CD4-positive, CD25-positive, alpha-beta regulatory T cell (primary cell): ENCODE results near the gene SLC22A6. TPM values are rescaled to one million over a fixed set of nuclear protein-coding genes. Genes with fewer than 3 reads are reported as not detected.

Experiments
- ATAC-seq, 2 donors: fragments of 150-1000 bp; cut with Tn5 transposase; one replicate each; pipeline ENCODE4 v1.10.0; 2021; ENCODE audit warnings: low read depth in 2 of 2, moderate number of reproducible peaks in 2 of 2, moderate library complexity in 1 of 2
- DNase-seq, 3 donors: peaks; one replicate each; pipeline versions ENCODE4 v3.0.0 to v3.0.0-alpha.2; 2012 to 2022; ENCODE audit warnings: mixed read lengths in 1 of 3
- H3K27ac ChIP-seq: one replicate; pipeline ENCODE4 v1.7.0; 2013; ENCODE audit warnings: mild to moderate bottlenecking, low read length; ENCODE audit not compliant: insufficient read depth, poor library complexity, severe bottlenecking
- H3K27me3 ChIP-seq: one replicate; pipeline ENCODE4 v1.7.0; 2013; ENCODE audit warnings: low read length; ENCODE audit not compliant: control insufficient read depth, insufficient read depth
- H3K36me3 ChIP-seq: one replicate; pipeline ENCODE4 v1.7.0; 2013; ENCODE audit warnings: mild to moderate bottlenecking, low read length, moderate library complexity; ENCODE audit not compliant: control insufficient read depth, insufficient read depth
- H3K4me1 ChIP-seq: 2 replicates; pipeline ENCODE4 v1.7.0; 2013; ENCODE audit warnings: mild to moderate bottlenecking, low read length; ENCODE audit not compliant: insufficient read depth, control insufficient read depth, poor library complexity, severe bottlenecking
- H3K4me3 ChIP-seq: one replicate; pipeline ENCODE4 v1.7.0; 2013; ENCODE audit warnings: low read depth, mild to moderate bottlenecking, low read length, moderate library complexity
- H3K9me3 ChIP-seq, 2 experiments: 1 replicate in 1 of 2; 2 replicates in 1 of 2; pipeline ENCODE4 v1.7.0; 2013; ENCODE audit warnings: low read length in 2 of 2, mild to moderate bottlenecking in 1 of 2, moderate library complexity in 1 of 2; ENCODE audit not compliant: control insufficient read depth in 2 of 2
- H3K27ac Mint-ChIP-seq, 3 donors: one replicate each; pipeline ENCODE4 v1.8.0; 2020 to 2022; ENCODE audit warnings: mild to moderate bottlenecking in 3 of 3, mixed read lengths in 3 of 3, moderate library complexity in 2 of 3
- H3K27me3 Mint-ChIP-seq: one replicate; pipeline ENCODE4 v1.8.0; 2022; ENCODE audit warnings: mild to moderate bottlenecking, mixed read lengths
- H3K36me3 Mint-ChIP-seq: one replicate; pipeline ENCODE4 v1.8.0; 2020; ENCODE audit warnings: mixed read lengths
- H3K4me1 Mint-ChIP-seq, 4 donors: one replicate each; pipeline ENCODE4 v1.8.0; 2020 to 2022; ENCODE audit warnings: mixed read lengths in 4 of 4, mild to moderate bottlenecking in 1 of 4
- H3K4me3 Mint-ChIP-seq, 4 donors: one replicate each; pipeline ENCODE4 v1.8.0; 2020 to 2022; ENCODE audit warnings: mild to moderate bottlenecking in 4 of 4, mixed read lengths in 4 of 4, moderate library complexity in 3 of 4
- H3K9me3 Mint-ChIP-seq, 7 donors: one replicate each; pipeline ENCODE4 v1.8.0; 2020 to 2022; ENCODE audit warnings: mixed read lengths in 7 of 7, mild to moderate bottlenecking in 3 of 7, moderate library complexity in 2 of 7
- polyA plus RNA-seq, 4 donors: library from polyadenylated mRNA; unstranded; fragments of 300-500 nt; fragmentation: Illumina TruSeq; gene quantifications; one replicate each; pipeline ENCODE4 v1.2.3, GENCODE V29; 2021
- total RNA-seq: library from RNA; stranded (reverse); gene quantifications from one replicate; pipeline ENCODE4 v1.2.3, GENCODE V29; 2022

SLC22A6 gene
- total and polyA plus RNA-seq, 5 donors from 2014 or later = not detected

- H3K36me3 ChIP-seq = no peaks in the 10 kb centered on the region
- H3K4me1 Mint-ChIP-seq = no peaks in the 10 kb centered on the region
- no peak overlapping the region for H3K27ac Mint-ChIP-seq
- H3K9me3 ChIP-seq = no peaks in the 10 kb centered on the region
- H3K27me3 Mint-ChIP-seq = peaks cover 13% of the 10 kb centered on the region
- no peaks in the 10 kb centered on the region for H3K4me1 ChIP-seq
- ATAC-seq = no peak
- H3K4me3 Mint-ChIP-seq = no peak overlapping the region
- H3K27ac ChIP-seq = no peak overlapping the region
- H3K9me3 Mint-ChIP-seq = no peaks in the 10 kb centered on the region
- no peak for DNase-seq
- no peaks in the 10 kb centered on the region for H3K27me3 ChIP-seq
- H3K4me3 ChIP-seq = no peak overlapping the region
- no peaks in the 10 kb centered on the region for H3K36me3 Mint-ChIP-seq
These were observed 32.7 kb upstream of the SLC22A6 start for GRCh38 chr11:63017306-63017974.

GRCh38 chr11:63015521-63016215 lies 30.9 kb upstream of the SLC22A6 start, which contains the start of gene SLC22A8:
Gene SLC22A8, minus strand, starts transcription at chr11:63015841. Its CDS starts 883 bp downstream, at chr11:63014958.
- H3K4me1 Mint-ChIP-seq = no peaks in the 10 kb centered on the region
- no peak within 1 kb of the TSS for H3K4me3 Mint-ChIP-seq
- H3K36me3 Mint-ChIP-seq = no peaks in the 10 kb centered on the region
- no peak within 1 kb of the TSS for H3K27ac Mint-ChIP-seq
- ATAC-seq (no peak), DNase-seq (no peak)
- H3K9me3 Mint-ChIP-seq = no peaks in the 10 kb centered on the region
- Histone ChIP-seq H3K4me1 (no peaks in the 10 kb centered on the region), H3K4me3 (no peak within 1 kb of the TSS), H3K27me3 (no peaks in the 10 kb centered on the region), H3K27ac (no peak within 1 kb of the TSS), H3K9me3 (no peaks in the 10 kb centered on the region), H3K36me3 (no peaks in the 10 kb centered on the region)
- H3K27me3 Mint-ChIP-seq = peaks cover 13% of the 10 kb centered on the region

- H3K36me3 ChIP-seq = no peaks in the 10 kb centered on the region
- H3K9me3 Mint-ChIP-seq = no peaks in the 10 kb centered on the region
- H3K36me3 Mint-ChIP-seq = no peaks in the 10 kb centered on the region
- H3K9me3 ChIP-seq = no peaks in the 10 kb centered on the region
- H3K4me1 Mint-ChIP-seq = no peaks in the 10 kb centered on the region
- H3K27me3 Mint-ChIP-seq = peaks cover 19% of the 10 kb centered on the region
- no peak overlapping the region for H3K4me3 Mint-ChIP-seq
- DNase-seq (no peak), ATAC-seq (no peak)
- H3K4me1 ChIP-seq = no peaks in the 10 kb centered on the region
- H3K4me3 ChIP-seq = no peak overlapping the region
- H3K27ac Mint-ChIP-seq = peak overlapping the region in 1 of 3 donors; percentile 67
- no peak overlapping the region for H3K27ac ChIP-seq
- no peaks in the 10 kb centered on the region for H3K27me3 ChIP-seq
These were observed 29.8 kb upstream of the SLC22A6 start for GRCh38 chr11:63014408-63015055.

GRCh38 chr11:63012839-63013238 lies 28.1 kb upstream of the SLC22A6 start:
- H3K4me3 ChIP-seq = no peak overlapping the region
- Mint-ChIP-seq H3K27me3 (peaks cover 17% of the 10 kb centered on the region), H3K9me3 (no peaks in the 10 kb centered on the region), H3K4me1 (no peaks in the 10 kb centered on the region), H3K27ac (no peak overlapping the region), H3K36me3 (no peaks in the 10 kb centered on the region), H3K4me3 (no peak overlapping the region)
- no peak overlapping the region for H3K27ac ChIP-seq
- ATAC-seq (no peak), DNase-seq (no peak)
- no peaks in the 10 kb centered on the region for H3K36me3 ChIP-seq
- H3K27me3 ChIP-seq = no peaks in the 10 kb centered on the region
- no peaks in the 10 kb centered on the region for H3K9me3 ChIP-seq
- no peaks in the 10 kb centered on the region for H3K4me1 ChIP-seq

GRCh38 chr11:63012430-63012829 lies 27.7 kb upstream of the SLC22A6 start:
- no peaks in the 10 kb centered on the region for H3K4me1 Mint-ChIP-seq
- H3K27me3 ChIP-seq = no peaks in the 10 kb centered on the region
- H3K27ac Mint-ChIP-seq = no peak overlapping the region
- H3K4me3 ChIP-seq = no peak overlapping the region
- no peaks in the 10 kb centered on the region for H3K9me3 Mint-ChIP-seq
- ATAC-seq (no peak), DNase-seq (no peak)
- H3K36me3 Mint-ChIP-seq = no peaks in the 10 kb centered on the region
- no peak overlapping the region for H3K27ac ChIP-seq
- H3K4me1 ChIP-seq = no peaks in the 10 kb centered on the region
- H3K27me3 Mint-ChIP-seq = peaks cover 13% of the 10 kb centered on the region
- no peak overlapping the region for H3K4me3 Mint-ChIP-seq
- H3K9me3 ChIP-seq = no peaks in the 10 kb centered on the region
- H3K36me3 ChIP-seq = no peaks in the 10 kb centered on the region

GRCh38 chr11:63010934-63011439 lies 26.2 kb upstream of the SLC22A6 start:
- Histone ChIP-seq H3K36me3 (no peaks in the 10 kb centered on the region), H3K4me3 (no peak overlapping the region), H3K4me1 (no peaks in the 10 kb centered on the region), H3K27me3 (no peaks in the 10 kb centered on the region), H3K9me3 (no peaks in the 10 kb centered on the region), H3K27ac (no peak overlapping the region)
- H3K27ac Mint-ChIP-seq = no peak overlapping the region
- H3K4me3 Mint-ChIP-seq = no peak overlapping the region
- no peak for ATAC-seq
- peaks cover 17% of the 10 kb centered on the region for H3K27me3 Mint-ChIP-seq
- no peaks in the 10 kb centered on the region for H3K36me3 Mint-ChIP-seq
- no peak for DNase-seq
- H3K4me1 Mint-ChIP-seq = no peaks in the 10 kb centered on the region
- no peaks in the 10 kb centered on the region for H3K9me3 Mint-ChIP-seq

- Mint-ChIP-seq H3K36me3 (no peaks in the 10 kb centered on the region), H3K4me1 (no peaks in the 10 kb centered on the region), H3K9me3 (peaks cover 0 to 5% (median 0%) of the 10 kb centered on the region in 7 donors), H3K27me3 (peaks cover 17% of the 10 kb centered on the region), H3K4me3 (no peak overlapping the region), H3K27ac (peak overlapping the region in 1 of 3 donors; percentile 65)
- Histone ChIP-seq H3K4me1 (no peaks in the 10 kb centered on the region), H3K36me3 (no peaks in the 10 kb centered on the region), H3K27ac (no peak overlapping the region), H3K4me3 (no peak overlapping the region), H3K27me3 (no peaks in the 10 kb centered on the region), H3K9me3 (no peaks in the 10 kb centered on the region)
- DNase-seq (no peak), ATAC-seq (no peak)
These were observed 23.2 kb upstream of the SLC22A6 start for GRCh38 chr11:63007920-63008319.
